Left forelimb (tissue), 1 donor: ENCODE results near the gene IGF1R.
"Not testable (repeated sequence)": the region's sequence is repeated elsewhere in the genome, so short reads cannot be mapped to it uniquely, and the experiment has no call there.

Source experiments
- DNase-seq: peaks from one replicate; pipeline ENCODE4 v3.0.0-alpha.2; 2018; ENCODE audit warnings: low spot score

The IGF1R gene

GRCh38 chr15:98960555-98961050 lies 312.3 kb downstream of the IGF1R start:
- no peak for DNase-seq

- no peak for DNase-seq
Observed at GRCh38 chr15:98963444-98963843, 315.1 kb downstream of the IGF1R start.

GRCh38 chr15:98964466-98965133 lies 316.3 kb downstream of the IGF1R start:
- DNase-seq = no peak

GRCh38 chr15:98965134-98965491 lies 316.8 kb downstream of the IGF1R start:
- not testable (repeated sequence) for DNase-seq

GRCh38 chr15:98965597-98965996 lies 317.3 kb downstream of the IGF1R start:
- DNase-seq = no peak

GRCh38 chr15:98966091-98966787 lies 317.9 kb downstream of the IGF1R start:
- DNase-seq = no peak

GRCh38 chr15:98967096-98967495 lies 318.8 kb downstream of the IGF1R start:
- DNase-seq = no peak

GRCh38 chr15:98967916-98968315 lies 319.6 kb downstream of the IGF1R start:
- no peak for DNase-seq

- no peak for DNase-seq
Observed at GRCh38 chr15:98968576-98968975, 320.2 kb downstream of the IGF1R start.

- no peak for DNase-seq
Observed at GRCh38 chr15:98969126-98969735, 320.9 kb downstream of the IGF1R start.

- DNase-seq = no peak
Observed at GRCh38 chr15:98970799-98971198, 322.5 kb downstream of the IGF1R start.

- no peak for DNase-seq
Observed at GRCh38 chr15:98976500-98976899, 328.2 kb downstream of the IGF1R start.

GRCh38 chr15:98977441-98977840 lies 329.1 kb downstream of the IGF1R start:
- DNase-seq = no peak

GRCh38 chr15:98978153-98978552 lies 329.8 kb downstream of the IGF1R start:
- DNase-seq = no peak

- no peak for DNase-seq
Observed at GRCh38 chr15:98980899-98981228, 332.5 kb downstream of the IGF1R start.

- DNase-seq = no peak
Observed at GRCh38 chr15:98981851-98982722, 333.7 kb downstream of the IGF1R start.

- no peak for DNase-seq
Observed at GRCh38 chr15:98983334-98983733, 335.0 kb downstream of the IGF1R start.

GRCh38 chr15:98986281-98986680 lies 337.9 kb downstream of the IGF1R start:
- no peak for DNase-seq

GRCh38 chr15:98994892-98995291 lies 346.6 kb downstream of the IGF1R start:
- DNase-seq = no peak

GRCh38 chr15:98996169-98996568 lies 347.8 kb downstream of the IGF1R start:
- DNase-seq = no peak

GRCh38 chr15:98996624-98997023 lies 348.3 kb downstream of the IGF1R start:
- DNase-seq = no peak

- DNase-seq = no peak
Observed at GRCh38 chr15:98997312-98997711, 349.0 kb downstream of the IGF1R start.
